Testis (tissue), 3 donors: Measurements from ENCODE around the gene PPP1R9A. TPM values are rescaled to one million over a fixed set of nuclear protein-coding genes. Genes with fewer than 3 reads are reported as not detected.

Experiments used
- DNase-seq: peaks from one replicate; pipeline ENCODE4 v3.0.0-alpha.2; 2019
- H3K27ac ChIP-seq, 2 donors: fragments of 200-600 bp; sonication (generic); one replicate each; pipeline ENCODE4 v1.5.1; 2019
- H3K27me3 ChIP-seq: fragments of 200-600 bp; sonication (generic); one replicate; pipeline ENCODE4 v1.5.1; 2019
- H3K36me3 ChIP-seq: fragments of 200-600 bp; sonication (generic); one replicate; pipeline ENCODE4 v1.5.1; 2017; ENCODE audit warnings: low read depth; ENCODE audit errors: missing control alignments
- H3K4me1 ChIP-seq: fragments of 200-600 bp; sonication (generic); one replicate; pipeline ENCODE4 v1.5.1; 2019
- H3K4me3 ChIP-seq, 2 donors: fragments of 200-600 bp; sonication (generic); one replicate each; pipeline ENCODE4 v1.5.1; 2017 to 2019
- H3K9me3 ChIP-seq: fragments of 200-600 bp; sonication (generic); one replicate; pipeline ENCODE4 v1.5.1; 2017
- CTCF ChIP-seq, 3 experiments: fragments of 450-650 bp in 2 of 3; fragments of 200-600 bp in 1 of 3; sonication (generic) in 1 of 3; IDR thresholded peaks; one replicate each; pipeline ENCODE4 v1.5.1; 2016 to 2019; ENCODE audit warnings: antibody characterized with exemption in 3 of 3, mild to moderate bottlenecking in 2 of 3, moderate library complexity in 1 of 3
- POLR2A ChIP-seq: fragments of 450-650 bp; IDR thresholded peaks from one replicate; pipeline ENCODE4 v1.6.1; 2017; ENCODE audit warnings: antibody characterized with exemption, mild to moderate bottlenecking, moderate library complexity
- WGBS, 2 donors: methylation state at CpG; one replicate each; pipeline ENCODE4 v1.1.5; 2018; 5-methylcytosine and 5-hydroxymethylcytosine counted together
- intact Hi-C: fragments of 100-400 bp; cut with DNase I; formaldehyde crosslinking; loops from one replicate; pipeline ENCODE4 v1.15.1; 2023; ENCODE audit warnings: low total_unique reads
- polyA plus RNA-seq: library from polyadenylated mRNA; stranded (reverse); fragments of 350-450 nt; fragmentation: Illumina TruSeq; extraction: RNeasy Lipid Tissue Mini Kit (QIAGEN cat#74804); gene quantifications from one replicate; pipeline ENCODE4 v1.2.3, GENCODE V29; 2014; ENCODE audit warnings: low read depth, low replicate concordance; ENCODE audit not compliant: insufficient read depth
- small RNA-seq, 2 donors: library from RNA; depleted of rRNA; stranded (forward); fragments of <200 nt; gene quantifications; one replicate each; pipeline ENCODE3, GENCODE V24; 2016
- total RNA-seq, 2 donors: library from RNA; depleted of rRNA; stranded (reverse); fragments of >200 nt; gene quantifications; one replicate each; pipeline ENCODE4 v1.2.3, GENCODE V29; 2016

PPP1R9A gene
- total and polyA plus RNA-seq, 3 donors from 2014 or later = 16.7 to 47.8 (median 47.0) TPM

GRCh38 chr7:95338832-95339231, 431.4 kb downstream of the PPP1R9A start:
- H3K4me1 ChIP-seq = no peaks in the 10 kb centered on the region
- no peak overlapping the region for H3K27ac ChIP-seq
- TF ChIP-seq CTCF (IDR thresholded peaks at IDR 0.05) (no peak), POLR2A (no peak)
- WGBS, 2 donors = 64 to 69% methylated on average over 3 of the region's 3 CpGs
- no peak for DNase-seq
- H3K27me3 ChIP-seq = no peaks in the 10 kb centered on the region
- H3K36me3 ChIP-seq = no peaks in the 10 kb centered on the region
- no peak overlapping the region for H3K4me3 ChIP-seq
- intact Hi-C loops = no loop called here
- H3K9me3 ChIP-seq = no peaks in the 10 kb centered on the region

- 98 to 100% methylated on average over 2 of the region's 2 CpGs for WGBS, 2 donors
- Histone ChIP-seq H3K27ac (no peak overlapping the region), H3K9me3 (no peaks in the 10 kb centered on the region), H3K27me3 (no peaks in the 10 kb centered on the region), H3K4me3 (no peak overlapping the region), H3K36me3 (no peaks in the 10 kb centered on the region), H3K4me1 (no peaks in the 10 kb centered on the region)
- TF ChIP-seq CTCF (IDR thresholded peaks at IDR 0.05) (no peak), POLR2A (no peak)
- no peak for DNase-seq
- intact Hi-C loops = no loop called here
Measured at GRCh38 chr7:95340491-95340890, 433.1 kb downstream of the PPP1R9A start.

- intact Hi-C loops = no loop called here
- WGBS, 2 donors = 80 to 95% methylated on average over 3 of the region's 3 CpGs
- H3K27ac ChIP-seq = no peak overlapping the region
- no peak overlapping the region for H3K4me3 ChIP-seq
- H3K4me1 ChIP-seq = no peaks in the 10 kb centered on the region
- no peak for DNase-seq
- no peaks in the 10 kb centered on the region for H3K27me3 ChIP-seq
- no peaks in the 10 kb centered on the region for H3K36me3 ChIP-seq
- no peak for TF ChIP-seq CTCF (IDR thresholded peaks at IDR 0.05)
- no peaks in the 10 kb centered on the region for H3K9me3 ChIP-seq
Measured at GRCh38 chr7:95342029-95342428, 434.6 kb downstream of the PPP1R9A start.

- no peaks in the 10 kb centered on the region for H3K36me3 ChIP-seq
- no peak for DNase-seq
- no peaks in the 10 kb centered on the region for H3K9me3 ChIP-seq
- no peaks in the 10 kb centered on the region for H3K27me3 ChIP-seq
- no peaks in the 10 kb centered on the region for H3K4me1 ChIP-seq
- WGBS, 2 donors = 76 to 77% methylated on average over 4 of the region's 4 CpGs
- intact Hi-C loops = no loop called here
- no peak overlapping the region for H3K27ac ChIP-seq
- no peak overlapping the region for H3K4me3 ChIP-seq
- TF ChIP-seq CTCF (IDR thresholded peaks at IDR 0.05) (no peak), POLR2A (no peak)
Measured at GRCh38 chr7:95342642-95343307, 435.4 kb downstream of the PPP1R9A start.

Small RNA genes within 50 kb of the gene (small RNA-seq; reads per million reads assigned to genes)
- gene AC002429.1 (0 reads per million in 2 donors), gene HINT1P2 (0 reads per million in 2 donors), gene RNU4-16P (0 reads per million in 2 donors)
